Subcutaneous abdominal adipose tissue (tissue), 5 donors: ENCODE results near the gene RNPS1.

ENCODE experiments used
- H3K27ac ChIP-seq: one replicate; pipeline ENCODE4 v1.7.0; 2013; ENCODE audit warnings: low read depth, mild to moderate bottlenecking, inconsistent platforms, low read length, moderate library complexity
- H3K27me3 ChIP-seq, 5 donors: one replicate each; pipeline ENCODE4 v1.7.0; 2013; ENCODE audit warnings: low read length in 5 of 5, inconsistent platforms in 1 of 5; ENCODE audit not compliant: control insufficient read depth in 5 of 5, insufficient read depth in 4 of 5
- H3K36me3 ChIP-seq, 5 donors: one replicate each; pipeline ENCODE4 v1.7.0; 2013; ENCODE audit warnings: low read length in 5 of 5; ENCODE audit not compliant: control insufficient read depth in 5 of 5, insufficient read depth in 5 of 5
- H3K4me1 ChIP-seq, 5 donors: one replicate each; pipeline ENCODE4 v1.7.0; 2013; ENCODE audit warnings: low read length in 5 of 5, mild to moderate bottlenecking in 3 of 5, moderate library complexity in 1 of 5; ENCODE audit not compliant: control insufficient read depth in 5 of 5, insufficient read depth in 5 of 5
- H3K4me3 ChIP-seq, 5 donors: one replicate each; pipeline ENCODE4 v1.7.0; 2013; ENCODE audit warnings: low read length in 5 of 5, low read depth in 1 of 5
- H3K9ac ChIP-seq, 5 donors: one replicate each; pipeline ENCODE4 v1.7.0; 2013; ENCODE audit warnings: low read length in 5 of 5, mild to moderate bottlenecking in 4 of 5, moderate library complexity in 3 of 5
- H3K9me3 ChIP-seq, 5 donors: one replicate each; pipeline ENCODE4 v1.7.0; 2013; ENCODE audit warnings: low read length in 5 of 5; ENCODE audit not compliant: control insufficient read depth in 5 of 5
- donor health status: healthy.
- donor health status: healthy.
- donor health status: healthy.
- donor health status: healthy.
- donor health status: healthy.

The RNPS1 gene, protein sequence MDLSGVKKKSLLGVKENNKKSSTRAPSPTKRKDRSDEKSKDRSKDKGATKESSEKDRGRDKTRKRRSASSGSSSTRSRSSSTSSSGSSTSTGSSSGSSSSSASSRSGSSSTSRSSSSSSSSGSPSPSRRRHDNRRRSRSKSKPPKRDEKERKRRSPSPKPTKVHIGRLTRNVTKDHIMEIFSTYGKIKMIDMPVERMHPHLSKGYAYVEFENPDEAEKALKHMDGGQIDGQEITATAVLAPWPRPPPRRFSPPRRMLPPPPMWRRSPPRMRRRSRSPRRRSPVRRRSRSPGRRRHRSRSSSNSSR

GRCh38 chr16:2267913-2268666 is at the start of gene RNPS1:
Gene RNPS1 (minus strand): TSS chr16:2268126. CDS start chr16:2264643, 3,483 bp downstream.
- Histone ChIP-seq H3K36me3 (peaks cover 2 to 16% (median 12%) of the 10 kb centered on the region in 5 donors), H3K27me3 (no peaks in the 10 kb centered on the region), H3K9me3 (no peaks in the 10 kb centered on the region), H3K9ac (peak within 1 kb of the TSS; percentile 48 to 96 (median 87)), H3K4me3 (peak within 1 kb of the TSS; percentile 85 to 96 (median 94)), H3K4me1 (peaks cover 7 to 42% (median 37%) of the 10 kb centered on the region in 5 donors), H3K27ac (peak within 1 kb of the TSS; percentile 90)

DNA sequence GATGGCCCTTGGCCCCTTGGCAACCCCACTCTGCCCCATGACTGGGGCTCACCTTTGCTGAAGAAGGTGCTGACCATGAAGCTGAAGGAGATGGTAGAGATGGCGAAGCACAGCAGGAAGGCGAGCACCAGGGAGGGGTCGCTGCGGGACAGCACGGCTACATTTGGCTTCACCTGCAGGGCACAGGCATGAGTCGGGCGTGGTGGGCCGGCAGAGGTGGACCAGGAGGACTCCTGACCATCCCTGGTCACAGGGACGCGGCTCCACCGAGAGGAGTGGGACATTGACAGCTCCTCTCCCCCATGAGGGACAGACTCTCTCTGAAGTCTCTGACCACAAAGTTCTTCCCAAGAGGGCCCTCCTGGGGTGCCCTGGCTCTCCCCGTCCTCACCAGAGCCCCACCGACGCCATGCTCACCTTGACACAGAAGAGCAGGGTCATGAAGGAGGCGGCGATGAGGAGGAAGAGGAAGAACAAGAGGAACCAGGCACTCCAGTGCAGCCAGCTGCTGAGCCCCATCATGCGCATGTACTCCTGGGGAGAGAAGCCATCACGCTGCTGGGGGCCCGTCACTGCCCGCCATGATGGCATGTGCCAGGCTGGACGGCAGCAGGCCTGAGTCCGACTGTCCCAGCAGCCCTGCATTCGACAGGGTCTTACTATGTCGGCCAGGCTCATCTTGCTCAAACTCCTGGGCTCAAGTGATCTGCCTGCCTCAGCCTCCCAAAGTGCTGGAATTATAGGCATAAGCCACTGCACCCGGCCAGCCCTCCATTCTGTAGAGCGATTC is 49.5 kb upstream of the RNPS1 start:
- Histone ChIP-seq H3K9me3 (no peaks in the 10 kb centered on the region), H3K9ac (no peak overlapping the region), H3K4me3 (no peak overlapping the region), H3K27ac (no peak overlapping the region), H3K36me3 (peaks cover 0 to 34% (median 23%) of the 10 kb centered on the region in 5 donors), H3K4me1 (no peaks in the 10 kb centered on the region), H3K27me3 (no peaks in the 10 kb centered on the region)

DNA sequence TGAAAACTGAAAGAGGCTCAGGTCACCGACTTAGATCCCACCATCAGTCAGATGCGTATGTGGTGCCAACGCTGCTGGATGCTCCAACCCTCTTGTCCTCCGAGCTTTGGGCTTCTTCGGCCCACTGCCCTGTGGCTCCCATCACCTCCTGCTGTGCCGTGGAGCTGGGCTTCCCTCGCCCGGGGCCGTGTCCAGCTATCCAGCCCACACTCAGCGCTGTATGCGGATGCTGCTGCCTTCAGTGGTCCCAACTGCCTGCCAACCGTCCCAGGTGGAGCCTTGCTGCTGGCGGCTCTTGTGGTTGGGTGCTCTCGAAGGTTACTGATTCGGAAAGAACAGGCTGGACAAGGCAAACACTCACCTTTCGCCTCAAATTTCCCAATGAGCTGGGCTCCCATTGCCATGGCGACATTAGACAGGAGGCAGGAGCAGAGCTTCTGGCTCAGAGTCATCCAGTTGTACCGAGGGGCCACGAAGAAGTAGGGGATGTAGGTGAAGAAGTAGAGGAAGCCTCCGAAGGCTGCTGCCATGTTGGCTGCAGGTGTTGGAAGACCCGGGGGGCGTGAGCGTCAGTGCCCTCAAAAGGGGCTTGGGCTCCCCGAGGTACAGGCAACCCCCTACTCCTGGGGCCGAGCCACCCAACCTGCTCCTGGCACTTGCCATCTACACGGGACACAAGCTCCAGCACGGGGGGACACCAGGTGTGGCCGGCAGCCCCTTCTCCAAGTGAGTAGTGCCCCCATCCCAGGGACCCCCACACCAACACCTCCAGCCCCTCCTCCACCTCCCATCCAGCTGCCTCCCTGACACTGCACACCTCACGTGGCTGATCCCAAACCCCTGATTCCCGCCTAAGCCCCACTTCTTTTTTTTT is 40.4 kb upstream of the RNPS1 start:
- Histone ChIP-seq H3K9ac (no peak overlapping the region), H3K9me3 (no peaks in the 10 kb centered on the region), H3K27ac (no peak overlapping the region), H3K4me1 (no peaks in the 10 kb centered on the region), H3K36me3 (peaks cover 0 to 20% (median 9%) of the 10 kb centered on the region in 5 donors), H3K4me3 (no peak overlapping the region), H3K27me3 (no peaks in the 10 kb centered on the region)

DNA sequence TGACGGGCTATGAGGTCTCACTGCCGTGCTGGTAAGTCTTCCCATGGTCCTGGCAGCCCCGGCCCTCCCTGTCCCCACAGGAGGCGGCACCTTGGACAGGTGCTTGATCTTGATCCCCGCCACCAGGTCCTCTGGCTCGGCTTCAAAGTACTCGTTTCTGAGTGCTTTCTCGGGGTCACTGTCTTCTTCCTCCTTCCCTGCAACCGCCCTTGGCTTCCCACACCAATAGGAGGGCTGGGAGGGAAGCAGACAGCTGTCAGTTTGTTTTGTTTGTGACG is 31.9 kb upstream of the RNPS1 start:
- Histone ChIP-seq H3K27me3 (no peaks in the 10 kb centered on the region), H3K4me3 (no peak overlapping the region), H3K27ac (no peak overlapping the region), H3K36me3 (peaks cover 0 to 20% (median 16%) of the 10 kb centered on the region in 5 donors), H3K9ac (no peak overlapping the region), H3K4me1 (peaks cover 0 to 14% (median 10%) of the 10 kb centered on the region in 5 donors), H3K9me3 (no peaks in the 10 kb centered on the region)

DNA sequence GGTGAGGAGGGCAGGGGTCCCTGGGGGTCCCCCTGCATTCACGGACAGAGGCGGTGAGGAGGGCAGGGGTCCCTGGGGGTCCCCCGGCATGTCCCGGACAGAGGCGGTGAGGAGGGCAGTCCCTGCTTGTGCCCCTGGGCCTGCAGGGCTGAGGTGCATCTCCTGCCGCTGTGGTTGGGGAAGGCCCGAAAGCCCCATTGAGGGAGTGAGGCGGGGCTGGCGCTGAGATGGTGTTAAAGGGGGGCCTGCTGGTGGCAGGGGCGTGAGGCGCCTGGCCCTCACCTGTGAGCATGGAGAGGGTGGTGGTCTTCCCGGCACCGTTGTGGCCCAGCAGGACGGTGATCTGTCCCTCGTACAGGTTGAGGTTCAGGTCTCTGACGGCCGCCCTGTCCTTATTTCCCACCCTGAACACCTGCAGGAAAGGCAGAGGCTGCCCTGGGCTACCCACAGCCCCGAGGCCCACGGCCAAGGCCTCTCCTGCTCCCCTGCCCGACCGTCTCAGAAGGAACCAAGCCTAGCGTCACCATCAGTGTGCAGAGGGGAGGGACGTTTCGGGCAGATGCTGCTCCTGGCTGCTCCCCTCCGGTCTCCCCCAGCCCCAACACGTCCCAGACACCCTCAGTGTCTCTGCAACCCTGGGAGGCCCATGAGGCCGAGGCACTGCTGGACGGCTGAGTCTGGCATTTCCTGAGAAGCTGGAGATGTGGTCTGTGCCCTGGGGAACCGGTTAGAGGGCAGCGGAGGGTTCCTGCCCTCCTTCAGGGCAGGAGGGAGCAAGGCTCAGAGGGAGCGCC is 31.4 kb upstream of the RNPS1 start:
- Histone ChIP-seq H3K4me1 (peaks cover 0 to 14% (median 10%) of the 10 kb centered on the region in 5 donors), H3K4me3 (no peak overlapping the region), H3K9ac (no peak overlapping the region), H3K27me3 (no peaks in the 10 kb centered on the region), H3K9me3 (no peaks in the 10 kb centered on the region), H3K27ac (no peak overlapping the region), H3K36me3 (peaks cover 0 to 20% (median 16%) of the 10 kb centered on the region in 5 donors)

- peaks cover 0 to 16% (median 13%) of the 10 kb centered on the region in 5 donors for H3K36me3 ChIP-seq
- H3K27ac ChIP-seq, result no peak overlapping the region
- H3K4me3 ChIP-seq, result no peak overlapping the region
Measured at GRCh38 chr16:2298621-2299020, 30.7 kb upstream of the RNPS1 start.

GRCh38 chr16:2297506-2297860 is 29.6 kb upstream of the RNPS1 start:
- Histone ChIP-seq H3K9ac (no peak overlapping the region), H3K27ac (no peak overlapping the region), H3K4me1 (peaks cover 0 to 14% (median 10%) of the 10 kb centered on the region in 5 donors), H3K9me3 (no peaks in the 10 kb centered on the region), H3K4me3 (no peak overlapping the region), H3K36me3 (peaks cover 0 to 14% (median 12%) of the 10 kb centered on the region in 5 donors), H3K27me3 (no peaks in the 10 kb centered on the region)

More at GRCh38 chr16:2298621-2299020, 30.7 kb upstream of the RNPS1 start:
- Histone ChIP-seq H3K9me3 (no peaks in the 10 kb centered on the region), H3K9ac (no peak overlapping the region), H3K27me3 (no peaks in the 10 kb centered on the region), H3K4me1 (peaks cover 0 to 14% (median 10%) of the 10 kb centered on the region in 5 donors)

- Histone ChIP-seq H3K9me3 (no peaks in the 10 kb centered on the region), H3K9ac (no peak overlapping the region), H3K27me3 (no peaks in the 10 kb centered on the region), H3K4me1 (peaks cover 0 to 14% (median 10%) of the 10 kb centered on the region in 5 donors), H3K36me3 (peaks cover 0 to 15% (median 12%) of the 10 kb centered on the region in 5 donors), H3K27ac (no peak overlapping the region), H3K4me3 (no peak overlapping the region)
Measured at GRCh38 chr16:2296661-2297505, 29.0 kb upstream of the RNPS1 start.
